ENCODE data around the gene ANOS1.

The ANOS1 gene

DNA sequence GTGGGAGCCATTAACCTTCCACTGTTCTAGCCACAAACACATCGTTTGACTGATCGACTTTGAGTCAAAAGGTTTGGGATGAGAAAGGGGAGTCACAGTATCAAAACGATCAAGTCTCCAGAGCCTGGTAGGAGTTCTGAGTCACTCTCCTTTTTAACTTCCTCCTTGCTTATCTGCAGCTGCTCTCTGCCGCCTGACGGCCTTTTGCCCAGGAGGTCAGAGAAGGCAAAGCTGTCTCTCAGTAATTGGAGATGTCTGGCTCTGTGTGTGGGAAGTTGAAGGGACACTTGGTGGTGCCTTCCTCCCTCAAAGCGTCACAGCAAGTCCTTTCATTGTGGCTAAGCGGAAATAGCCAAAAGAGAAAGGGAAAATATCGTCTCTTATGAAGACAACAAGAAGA lies 63.1 kb downstream of the ANOS1 start:
- Histone ChIP-seq H3K36me3 (ENCODE audit: control insufficient read depth, low read depth, low read length) (no peaks in the 10 kb centered on the region), H3K27me3 (ENCODE audit: control insufficient read depth, insufficient read depth, low read length) (no peaks in the 10 kb centered on the region), H3K4me3 (ENCODE audit: low read length) (no peak overlapping the region), H3K27ac (ENCODE audit: low read length) (no peak overlapping the region), H3K4me1 (ENCODE audit: control insufficient read depth, low read depth, low read length) (peaks cover 37% of the 10 kb centered on the region), H3K9me3 (ENCODE audit: control insufficient read depth, low read depth, low read length) (no peaks in the 10 kb centered on the region), H3K9ac (ENCODE audit: low read length) (no peak overlapping the region)

DNA sequence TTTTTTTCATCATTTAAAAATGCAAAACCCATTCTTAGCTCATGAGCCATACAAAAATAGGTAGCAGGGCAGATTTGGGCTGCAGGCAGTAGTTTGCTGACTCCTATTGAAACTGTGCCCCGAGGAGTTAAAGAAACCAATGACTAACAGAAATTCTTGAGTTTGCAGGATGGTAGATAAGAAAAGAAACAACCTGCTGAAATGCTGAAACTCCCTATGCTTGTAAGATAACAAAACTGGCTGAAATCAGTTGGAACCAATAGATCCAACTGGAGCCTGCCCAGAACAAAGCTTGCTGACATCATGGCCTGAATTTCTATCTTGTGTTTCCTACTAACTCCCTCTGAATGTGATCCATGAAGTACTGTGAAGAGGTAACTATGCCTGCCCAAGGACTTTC lies 68.6 kb downstream of the ANOS1 start:
- Histone ChIP-seq H3K9ac (ENCODE audit: low read length) (no peak overlapping the region), H3K27ac (ENCODE audit: low read length) (no peak overlapping the region), H3K36me3 (ENCODE audit: control insufficient read depth, low read depth, low read length) (no peaks in the 10 kb centered on the region), H3K4me1 (ENCODE audit: control insufficient read depth, low read depth, low read length) (peaks cover 26% of the 10 kb centered on the region), H3K4me3 (ENCODE audit: low read length) (no peak overlapping the region), H3K9me3 (ENCODE audit: control insufficient read depth, low read depth, low read length) (no peaks in the 10 kb centered on the region), H3K27me3 (ENCODE audit: control insufficient read depth, insufficient read depth, low read length) (no peaks in the 10 kb centered on the region)

DNA sequence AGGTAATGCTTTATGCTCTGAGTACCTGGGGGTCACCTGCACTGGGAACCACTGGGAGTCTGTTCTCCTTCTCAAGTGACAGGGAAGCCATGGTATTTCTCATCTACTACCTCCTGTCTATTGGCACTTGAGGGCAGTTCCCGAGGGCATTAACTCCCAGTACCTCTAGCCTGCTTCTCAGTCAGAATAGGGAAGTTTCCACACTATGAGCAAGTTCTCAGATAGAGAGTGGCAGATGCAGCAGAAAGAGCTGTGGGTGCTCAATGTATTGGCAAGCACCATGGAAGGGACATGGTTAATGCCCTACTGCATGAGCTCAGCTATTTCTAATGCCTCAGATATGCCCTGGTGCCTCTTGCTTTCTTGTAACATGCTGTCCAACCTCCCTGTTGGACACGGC lies 74.1 kb downstream of the ANOS1 start:
- Histone ChIP-seq H3K36me3 (ENCODE audit: control insufficient read depth, low read depth, low read length) (peaks cover 4% of the 10 kb centered on the region), H3K4me1 (ENCODE audit: control insufficient read depth, low read depth, low read length) (peaks cover 12% of the 10 kb centered on the region), H3K9ac (ENCODE audit: low read length) (no peak overlapping the region), H3K9me3 (ENCODE audit: control insufficient read depth, low read depth, low read length) (no peaks in the 10 kb centered on the region), H3K27me3 (ENCODE audit: control insufficient read depth, insufficient read depth, low read length) (no peaks in the 10 kb centered on the region), H3K27ac (ENCODE audit: low read length) (no peak overlapping the region), H3K4me3 (ENCODE audit: low read length) (no peak overlapping the region)

DNA sequence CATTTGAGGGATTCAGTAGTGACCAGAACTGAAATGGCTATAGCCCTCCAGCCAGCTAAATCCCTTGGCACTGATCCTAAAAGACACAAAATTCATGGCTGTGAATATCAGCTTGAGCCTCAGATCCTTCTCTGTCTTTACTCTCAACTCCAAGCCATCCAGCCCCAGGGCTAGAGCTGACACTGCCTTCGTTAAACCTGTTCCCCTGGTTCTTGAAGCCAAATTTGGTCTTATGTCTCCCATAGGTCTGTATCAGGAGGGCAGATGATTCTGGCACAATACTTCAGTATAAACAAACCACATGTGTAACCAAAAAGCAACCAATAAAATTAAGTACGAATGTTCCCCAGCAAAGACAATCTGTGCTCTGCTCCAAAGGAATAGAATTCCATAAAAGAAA lies 78.0 kb downstream of the ANOS1 start:
- Histone ChIP-seq H3K27ac (ENCODE audit: low read length) (no peak overlapping the region), H3K4me3 (ENCODE audit: low read length) (no peak overlapping the region), H3K27me3 (ENCODE audit: control insufficient read depth, insufficient read depth, low read length) (no peaks in the 10 kb centered on the region), H3K9ac (ENCODE audit: low read length) (no peak overlapping the region), H3K36me3 (ENCODE audit: control insufficient read depth, low read depth, low read length) (peaks cover 8% of the 10 kb centered on the region), H3K4me1 (ENCODE audit: control insufficient read depth, low read depth, low read length) (peaks cover 18% of the 10 kb centered on the region), H3K9me3 (ENCODE audit: control insufficient read depth, low read depth, low read length) (no peaks in the 10 kb centered on the region)

DNA sequence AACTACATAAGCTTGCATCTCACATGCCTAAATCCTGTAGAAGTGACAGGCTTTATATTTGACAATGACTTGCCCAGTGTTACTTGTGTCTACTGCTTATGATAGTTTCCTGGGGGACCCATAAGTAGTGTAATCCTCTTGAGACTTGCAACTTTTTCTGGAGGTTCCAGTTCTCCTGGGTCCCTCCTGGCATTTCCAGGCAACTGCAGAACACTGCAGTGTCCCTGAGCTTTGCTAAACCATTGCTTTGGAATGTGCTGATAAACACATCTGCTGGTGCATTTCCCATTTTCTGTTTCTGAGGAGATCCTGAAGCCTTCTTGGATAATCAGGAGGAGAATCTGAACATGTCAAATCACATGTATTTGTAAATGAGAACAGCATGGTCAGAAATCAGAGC lies 82.0 kb downstream of the ANOS1 start:
- peaks cover 7% of the 10 kb centered on the region for H3K36me3 ChIP-seq (ENCODE audit: control insufficient read depth, low read depth, low read length)
- no peaks in the 10 kb centered on the region for H3K9me3 ChIP-seq (ENCODE audit: control insufficient read depth, low read depth, low read length)
- H3K9ac ChIP-seq (ENCODE audit: low read length) = no peak overlapping the region
- H3K27ac ChIP-seq (ENCODE audit: low read length) = no peak overlapping the region
- peaks cover 23% of the 10 kb centered on the region for H3K4me1 ChIP-seq (ENCODE audit: control insufficient read depth, low read depth, low read length)
- H3K4me3 ChIP-seq (ENCODE audit: low read length) = no peak overlapping the region
- no peaks in the 10 kb centered on the region for H3K27me3 ChIP-seq (ENCODE audit: control insufficient read depth, insufficient read depth, low read length)

DNA sequence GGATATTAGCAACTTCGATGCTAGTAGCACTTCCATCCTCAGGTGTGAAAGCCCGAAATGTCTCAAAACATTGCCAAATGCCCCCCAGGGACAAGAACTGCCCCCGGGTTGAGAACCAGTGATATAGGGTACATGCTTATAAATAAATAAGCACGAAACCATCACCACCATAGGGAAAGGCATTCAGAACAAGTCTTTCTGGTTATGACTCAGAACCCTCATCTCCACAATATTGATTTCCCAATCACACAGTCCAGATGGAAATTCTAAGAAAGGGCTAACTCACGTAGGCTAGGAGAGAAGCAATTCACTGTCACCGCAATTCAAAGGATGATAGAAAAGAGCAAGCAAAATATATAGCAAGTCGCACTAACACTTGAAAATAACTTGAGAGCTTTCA lies 84.8 kb downstream of the ANOS1 start:
- Histone ChIP-seq H3K27me3 (ENCODE audit: control insufficient read depth, insufficient read depth, low read length) (no peaks in the 10 kb centered on the region), H3K9me3 (ENCODE audit: control insufficient read depth, low read depth, low read length) (no peaks in the 10 kb centered on the region), H3K4me3 (ENCODE audit: low read length) (no peak overlapping the region), H3K9ac (ENCODE audit: low read length) (no peak overlapping the region), H3K4me1 (ENCODE audit: control insufficient read depth, low read depth, low read length) (peaks cover 45% of the 10 kb centered on the region), H3K36me3 (ENCODE audit: control insufficient read depth, low read depth, low read length) (peaks cover 10% of the 10 kb centered on the region), H3K27ac (ENCODE audit: low read length) (no peak overlapping the region)

DNA sequence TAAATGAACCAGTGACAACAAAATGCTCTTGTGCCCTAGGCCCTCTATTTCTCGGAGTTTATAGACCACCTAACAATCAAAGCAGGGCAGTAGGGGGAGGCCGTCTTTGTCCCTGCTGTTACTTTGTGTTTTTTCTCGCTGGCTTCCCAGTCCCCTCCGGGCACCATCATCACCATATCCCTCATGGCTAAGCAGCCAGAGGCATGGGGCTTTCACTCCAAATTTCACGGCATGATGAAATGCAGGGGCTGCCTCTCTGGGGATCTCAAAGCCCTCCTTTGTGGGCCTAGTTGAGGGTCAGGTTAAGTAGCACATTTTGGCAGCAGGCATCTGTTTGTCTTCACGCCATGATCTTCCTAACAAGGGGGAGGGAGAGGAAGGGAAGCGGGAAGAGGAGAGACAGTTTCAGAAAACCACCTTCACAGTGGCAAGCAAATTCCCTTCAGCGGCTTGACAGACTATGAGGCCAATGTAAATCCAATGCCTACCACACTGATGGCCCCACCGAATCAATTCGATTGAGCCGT lies 91.9 kb downstream of the ANOS1 start:
- Histone ChIP-seq H3K4me3 (ENCODE audit: low read length) (no peak overlapping the region), H3K36me3 (ENCODE audit: control insufficient read depth, low read depth, low read length) (peaks cover 4% of the 10 kb centered on the region), H3K9me3 (ENCODE audit: control insufficient read depth, low read depth, low read length) (no peaks in the 10 kb centered on the region), H3K4me1 (ENCODE audit: control insufficient read depth, low read depth, low read length) (peaks cover 65% of the 10 kb centered on the region), H3K27me3 (ENCODE audit: control insufficient read depth, insufficient read depth, low read length) (no peaks in the 10 kb centered on the region), H3K9ac (ENCODE audit: low read length) (no peak overlapping the region), H3K27ac (ENCODE audit: low read length) (peak overlapping the region; percentile 4)

DNA sequence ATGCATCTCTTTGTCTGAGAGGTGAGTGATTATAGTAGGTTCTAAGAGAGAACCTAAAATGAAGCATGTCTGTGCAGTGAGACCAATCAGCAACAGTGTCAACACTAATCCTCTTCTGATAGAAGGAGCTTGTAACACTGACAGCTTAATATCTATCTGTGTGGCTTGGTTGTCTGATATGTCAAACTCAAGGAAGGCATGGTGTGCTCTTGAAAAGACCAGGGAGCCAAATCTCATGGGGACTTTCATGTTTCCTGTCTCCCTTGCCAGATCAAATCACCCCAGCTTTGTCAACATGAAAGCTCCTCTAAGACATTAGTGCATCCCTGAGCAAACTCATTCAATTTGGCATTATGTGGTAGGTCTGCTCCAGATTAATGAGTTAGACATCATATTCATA lies 95.4 kb downstream of the ANOS1 start:
- Histone ChIP-seq H3K9ac (ENCODE audit: low read length) (no peak overlapping the region), H3K36me3 (ENCODE audit: control insufficient read depth, low read depth, low read length) (peaks cover 6% of the 10 kb centered on the region), H3K4me1 (ENCODE audit: control insufficient read depth, low read depth, low read length) (peaks cover 58% of the 10 kb centered on the region), H3K9me3 (ENCODE audit: control insufficient read depth, low read depth, low read length) (no peaks in the 10 kb centered on the region), H3K27me3 (ENCODE audit: control insufficient read depth, insufficient read depth, low read length) (no peaks in the 10 kb centered on the region), H3K4me3 (ENCODE audit: low read length) (no peak overlapping the region), H3K27ac (ENCODE audit: low read length) (no peak overlapping the region)

DNA sequence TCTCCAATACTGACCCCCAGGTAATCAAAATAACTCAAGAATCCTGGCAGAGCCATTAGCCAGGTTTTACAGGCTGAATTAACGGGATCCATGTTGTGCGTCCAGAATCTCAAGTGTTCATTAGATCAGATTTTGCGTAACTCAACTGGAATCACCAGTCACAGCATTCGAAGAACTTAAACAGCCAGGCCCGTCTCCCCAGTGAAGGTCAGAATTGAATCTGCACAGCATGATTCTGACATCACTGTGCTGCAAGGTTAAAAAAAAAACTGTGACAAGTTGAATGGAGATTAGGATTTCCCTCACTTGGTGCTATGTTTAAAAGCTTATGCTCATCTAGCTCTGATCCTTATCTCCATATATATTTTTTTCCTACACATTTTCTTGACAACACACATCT lies 96.1 kb downstream of the ANOS1 start:
- H3K9ac ChIP-seq (ENCODE audit: low read length) = no peak overlapping the region
- peaks cover 51% of the 10 kb centered on the region for H3K4me1 ChIP-seq (ENCODE audit: control insufficient read depth, low read depth, low read length)
- peaks cover 7% of the 10 kb centered on the region for H3K36me3 ChIP-seq (ENCODE audit: control insufficient read depth, low read depth, low read length)
- H3K4me3 ChIP-seq (ENCODE audit: low read length) = no peak overlapping the region
- no peaks in the 10 kb centered on the region for H3K9me3 ChIP-seq (ENCODE audit: control insufficient read depth, low read depth, low read length)
- no peak overlapping the region for H3K27ac ChIP-seq (ENCODE audit: low read length)
- H3K27me3 ChIP-seq (ENCODE audit: control insufficient read depth, insufficient read depth, low read length) = no peaks in the 10 kb centered on the region

DNA sequence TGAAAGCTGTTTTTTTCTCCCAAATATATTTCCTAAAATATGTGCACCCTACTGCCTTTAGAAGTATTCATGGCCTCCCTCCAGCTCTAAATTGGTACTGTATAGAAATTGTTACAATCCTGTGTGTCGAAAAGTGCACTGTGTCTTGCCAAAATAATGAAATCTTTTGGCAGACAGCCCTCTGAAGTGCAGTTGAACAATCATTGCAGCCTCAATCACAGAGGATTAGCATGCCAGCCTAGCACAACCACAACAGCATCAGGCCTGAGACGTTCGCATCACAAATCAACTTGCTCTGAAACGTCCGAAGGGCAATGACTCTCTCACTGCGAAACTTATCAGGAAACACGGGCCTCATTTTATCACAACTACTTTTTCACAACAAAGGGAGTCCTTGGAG lies 99.0 kb downstream of the ANOS1 start:
- H3K36me3 ChIP-seq (ENCODE audit: control insufficient read depth, low read depth, low read length) = peaks cover 7% of the 10 kb centered on the region
- no peak overlapping the region for H3K4me3 ChIP-seq (ENCODE audit: low read length)
- no peak overlapping the region for H3K9ac ChIP-seq (ENCODE audit: low read length)
- H3K27ac ChIP-seq (ENCODE audit: low read length) = peak overlapping the region; percentile 33
- H3K4me1 ChIP-seq (ENCODE audit: control insufficient read depth, low read depth, low read length) = peaks cover 54% of the 10 kb centered on the region
- H3K27me3 ChIP-seq (ENCODE audit: control insufficient read depth, insufficient read depth, low read length) = no peaks in the 10 kb centered on the region
- H3K9me3 ChIP-seq (ENCODE audit: control insufficient read depth, low read depth, low read length) = no peaks in the 10 kb centered on the region

DNA sequence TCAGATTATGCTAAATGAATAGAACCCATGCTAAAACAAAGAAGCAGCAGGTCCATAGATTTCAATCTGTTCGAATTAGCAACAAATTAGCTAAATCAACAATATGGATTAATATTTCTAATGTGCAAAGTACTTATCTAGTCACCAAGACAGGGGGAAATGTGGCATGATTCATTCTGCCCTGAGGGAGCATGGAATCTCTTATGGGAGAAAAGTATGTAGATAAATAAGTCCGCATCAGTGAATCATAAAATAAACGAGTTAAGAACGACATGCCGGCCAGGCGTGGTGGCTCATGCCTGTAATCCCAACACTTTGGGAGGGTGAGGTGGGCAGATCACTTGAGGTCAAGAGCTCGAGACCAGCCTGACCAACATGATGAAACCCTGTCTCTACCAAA lies 102.1 kb downstream of the ANOS1 start:
- Histone ChIP-seq H3K4me1 (ENCODE audit: control insufficient read depth, low read depth, low read length) (peaks cover 32% of the 10 kb centered on the region), H3K4me3 (ENCODE audit: low read length) (no peak overlapping the region), H3K9ac (ENCODE audit: low read length) (no peak overlapping the region), H3K27ac (ENCODE audit: low read length) (no peak overlapping the region), H3K27me3 (ENCODE audit: control insufficient read depth, insufficient read depth, low read length) (no peaks in the 10 kb centered on the region), H3K36me3 (ENCODE audit: control insufficient read depth, low read depth, low read length) (peaks cover 7% of the 10 kb centered on the region), H3K9me3 (ENCODE audit: control insufficient read depth, low read depth, low read length) (no peaks in the 10 kb centered on the region)

DNA sequence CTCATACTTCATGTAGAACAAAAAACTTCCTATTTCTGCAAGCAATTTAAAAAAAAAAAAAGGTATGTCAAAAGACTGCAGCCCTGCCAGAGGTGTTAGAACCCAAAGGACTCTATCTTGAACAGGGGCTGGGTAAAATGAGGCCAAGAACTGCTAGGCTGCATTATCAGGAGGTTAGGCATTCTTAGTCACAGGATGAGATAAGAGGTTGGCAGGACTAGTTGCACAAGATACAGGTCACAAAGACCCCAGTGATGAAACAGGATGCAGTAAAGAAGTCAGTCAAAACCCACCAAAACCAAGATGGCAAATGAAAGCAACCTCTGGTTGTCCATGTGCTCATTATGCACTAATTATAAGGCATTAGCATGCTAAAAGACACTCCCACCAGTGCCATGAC lies 104.1 kb downstream of the ANOS1 start:
- Histone ChIP-seq H3K27ac (ENCODE audit: low read length) (no peak overlapping the region), H3K4me1 (ENCODE audit: control insufficient read depth, low read depth, low read length) (peaks cover 17% of the 10 kb centered on the region), H3K4me3 (ENCODE audit: low read length) (no peak overlapping the region), H3K9ac (ENCODE audit: low read length) (no peak overlapping the region), H3K9me3 (ENCODE audit: control insufficient read depth, low read depth, low read length) (no peaks in the 10 kb centered on the region), H3K36me3 (ENCODE audit: control insufficient read depth, low read depth, low read length) (peaks cover 16% of the 10 kb centered on the region), H3K27me3 (ENCODE audit: control insufficient read depth, insufficient read depth, low read length) (no peaks in the 10 kb centered on the region)
